H1 (cell line): ENCODE measurements around the gene STX8. TPM values are rescaled to one million over a fixed set of nuclear protein-coding genes. Genes with fewer than 3 reads are reported as not detected.

ENCODE experiments used
- CTCF ChIA-PET: fragments of 300-600 bp; sonication (Branson Sonifier 250); formaldehyde crosslinking; loops from one replicate; lab custom pipeline; 2021; ENCODE audit not compliant: partially characterized antibody; lab: Charles Lee
- POLR2A ChIA-PET: fragments of 300-600 bp; sonication (Branson Sonifier 250); formaldehyde crosslinking; loops from one replicate; lab custom pipeline; 2021; ENCODE audit warnings: inconsistent platforms; ENCODE audit not compliant: partially characterized antibody; lab: Charles Lee
- DNase-seq, 2 experiments: peaks; one replicate each; pipeline versions ENCODE4 v3.0.0 to v3.0.0-alpha.2; 2010 to 2022; ENCODE audit warnings: low spot score in 2 of 2, low read depth in 1 of 2, mixed read lengths in 1 of 2
- FAIRE-seq: peaks from 2 replicates; lab custom pipeline; 2011; peaks lifted over from hg19 to GRCh38; lab: Jason Lieb, UNC
- H2AFZ ChIP-seq: 2 replicates; pipeline ENCODE4 v1.8.1; 2012; ENCODE audit warnings: low read length, inconsistent platforms
- H2AK5ac ChIP-seq: 2 replicates; pipeline ENCODE4 v1.6.1; 2013; ENCODE audit warnings: low read depth, low read length
- H2BK120ac ChIP-seq: replicated peaks from 2 replicates; pipeline ENCODE3; 2013; ENCODE audit warnings: low read depth, low read length, inconsistent platforms
- H2BK12ac ChIP-seq: 2 replicates; pipeline ENCODE4 v1.6.1; 2013; ENCODE audit warnings: low read depth, low read length
- H2BK15ac ChIP-seq: 2 replicates; pipeline ENCODE4 v1.6.1; 2013; ENCODE audit warnings: low read length
- H2BK20ac ChIP-seq: 2 replicates; pipeline ENCODE4 v1.6.1; 2013; ENCODE audit warnings: low read length
- H2BK5ac ChIP-seq: 2 replicates; pipeline ENCODE4 v1.6.1; 2013; ENCODE audit warnings: low read depth, low read length
- H3K14ac ChIP-seq: 2 replicates; pipeline ENCODE4 v1.6.1; 2013; ENCODE audit warnings: inconsistent platforms; ENCODE audit not compliant: insufficient read length
- H3K18ac ChIP-seq: 2 replicates; pipeline ENCODE4 v1.6.1; 2013; ENCODE audit warnings: low read length; ENCODE audit errors: extremely low read depth
- H3K23ac ChIP-seq: 2 replicates; pipeline ENCODE4 v1.6.1; 2013; ENCODE audit warnings: inconsistent platforms; ENCODE audit not compliant: insufficient read length
- H3K23me2 ChIP-seq: 2 replicates; pipeline ENCODE4 v1.6.1; 2013; ENCODE audit warnings: low read depth, low read length
- H3K27ac ChIP-seq: 2 replicates; pipeline ENCODE4 v1.6.1; 2011; ENCODE audit warnings: low read depth, low read length, inconsistent platforms
- H3K27me3 ChIP-seq, 4 experiments: replicated peaks in 1 of 4; 1 replicate in 1 of 4; 2 replicates in 3 of 4; pipeline versions ENCODE4 v1.6.1 to v1.8.1; 2011 to 2013; ENCODE audit warnings: low read length in 3 of 4, mild to moderate bottlenecking in 3 of 4, inconsistent platforms in 2 of 4, mixed read lengths in 2 of 4, moderate library complexity in 1 of 4; ENCODE audit not compliant: control insufficient read depth in 3 of 4, insufficient read depth in 3 of 4; ENCODE audit errors: extremely low read depth in 1 of 4
- H3K36me3 ChIP-seq, 4 experiments: 2 replicates each; pipeline versions ENCODE4 v1.6.1 to v1.8.1; 2011 to 2013; ENCODE audit warnings: mild to moderate bottlenecking in 4 of 4, low read length in 3 of 4, moderate library complexity in 2 of 4, control low read depth in 1 of 4, inconsistent platforms in 1 of 4; ENCODE audit not compliant: insufficient read depth in 4 of 4, control insufficient read depth in 2 of 4
- H3K4ac ChIP-seq: replicated peaks from 2 replicates; pipeline ENCODE3; 2013; ENCODE audit warnings: low read length, low read depth, mixed read lengths, inconsistent platforms; ENCODE audit not compliant: insufficient read length
- H3K4me1 ChIP-seq, 4 experiments: replicated peaks in 1 of 4; 1 replicate in 1 of 4; 2 replicates in 3 of 4; pipeline versions ENCODE4 v1.6.1 to v1.8.1; 2011 to 2013; ENCODE audit warnings: low read length in 3 of 4, inconsistent platforms in 2 of 4, mixed read lengths in 1 of 4; ENCODE audit not compliant: insufficient read depth in 4 of 4, control insufficient read depth in 3 of 4
- H3K4me2 ChIP-seq, 2 experiments: 2 replicates each; pipeline versions ENCODE4 v1.6.1 to v1.8.1; 2011 to 2013; ENCODE audit warnings: low read depth in 2 of 2, low read length in 2 of 2, control low read depth in 1 of 2, inconsistent platforms in 1 of 2, mild to moderate bottlenecking in 1 of 2; ENCODE audit not compliant: insufficient read depth in 1 of 2
- H3K4me3 ChIP-seq, 4 experiments: fragments of 200-600, 300-600 bp in 1 of 4; sonication (generic), shearing (Covaris generic), sonication (Bioruptor Twin) in 1 of 4; 2 replicates each; pipeline versions ENCODE4 v1.5.1 to v1.8.1; 2011 to 2016; ENCODE audit warnings: low read length in 4 of 4, low read depth in 3 of 4, control low read depth in 2 of 4, inconsistent platforms in 2 of 4, mild to moderate bottlenecking in 2 of 4, mixed read lengths in 1 of 4, moderate library complexity in 1 of 4; ENCODE audit not compliant: insufficient read depth in 2 of 4; ENCODE audit errors: extremely low read depth in 1 of 4
- H3K56ac ChIP-seq: replicated peaks from 2 replicates; pipeline ENCODE3; 2013; ENCODE audit warnings: low read depth, mild to moderate bottlenecking, mixed read lengths, low read length, inconsistent platforms; ENCODE audit not compliant: insufficient read length
- H3K79me1 ChIP-seq: 2 replicates; pipeline ENCODE4 v1.6.1; 2013; ENCODE audit warnings: low read depth, low read length, control low read depth
- H3K79me2 ChIP-seq, 2 experiments: 2 replicates each; pipeline versions ENCODE4 v1.6.1 to v1.8.1; 2012 to 2013; ENCODE audit warnings: low read length in 2 of 2, mild to moderate bottlenecking in 2 of 2, inconsistent platforms in 1 of 2; ENCODE audit not compliant: insufficient read depth in 2 of 2, control insufficient read depth in 1 of 2
- H3K9ac ChIP-seq, 4 experiments: replicated peaks in 1 of 4; 1 replicate in 1 of 4; 2 replicates in 3 of 4; pipeline versions ENCODE4 v1.6.1 to v1.8.1; 2011 to 2013; ENCODE audit warnings: low read depth in 3 of 4, low read length in 3 of 4, control low read depth in 2 of 4, mild to moderate bottlenecking in 2 of 4, moderate library complexity in 2 of 4, inconsistent platforms in 1 of 4; ENCODE audit errors: extremely low read depth in 1 of 4
- H3K9me3 ChIP-seq, 2 experiments: 2 replicates each; pipeline versions ENCODE4 v1.6.1 to v1.8.1; 2012 to 2013; ENCODE audit warnings: mild to moderate bottlenecking in 2 of 2, moderate library complexity in 2 of 2, control low read depth in 1 of 2, inconsistent platforms in 1 of 2, low read depth in 1 of 2, low read length in 1 of 2, mixed read lengths in 1 of 2; ENCODE audit not compliant: insufficient read depth in 2 of 2
- H4K20me1 ChIP-seq, 2 experiments: replicated peaks in 1 of 2; 2 replicates each; pipeline versions ENCODE3 to v1.8.1; 2011 to 2013; ENCODE audit warnings: inconsistent platforms in 2 of 2, low read length in 2 of 2, mild to moderate bottlenecking in 1 of 2; ENCODE audit not compliant: insufficient read depth in 2 of 2, control insufficient read depth in 1 of 2
- H4K5ac ChIP-seq: 2 replicates; pipeline ENCODE4 v1.6.1; 2013; ENCODE audit warnings: low read length, low read depth, mixed read lengths, inconsistent platforms; ENCODE audit not compliant: insufficient read length
- H4K8ac ChIP-seq: 2 replicates; pipeline ENCODE4 v1.8.0; 2013; ENCODE audit warnings: mild to moderate bottlenecking, moderate library complexity, low read length, inconsistent platforms; ENCODE audit not compliant: insufficient read depth; ENCODE audit errors: extremely low read depth
- H4K91ac ChIP-seq: replicated peaks from 2 replicates; pipeline ENCODE3; 2013; ENCODE audit warnings: low read length, mixed read lengths, inconsistent platforms; ENCODE audit not compliant: insufficient read length
- CBX8 ChIP-seq: fragments of 300-800, 300-1000 bp; sonication (generic); IDR thresholded peaks from 2 replicates; pipeline ENCODE4 v1.7.1; 2016; ENCODE audit warnings: low read depth, low read length, borderline replicate concordance
- CHD1 ChIP-seq: IDR thresholded peaks from 2 replicates; pipeline ENCODE4 v1.6.1; 2012; ENCODE audit warnings: low read depth, low read length, improper control_type of control experiment
- EGR1 ChIP-seq: IDR thresholded peaks from 2 replicates; pipeline ENCODE4 v1.6.1; 2011; ENCODE audit warnings: low read depth, low read length, borderline replicate concordance
- SP1 ChIP-seq: IDR thresholded peaks from 2 replicates; pipeline ENCODE4 v1.6.1; 2011; ENCODE audit warnings: low read depth, low read length
- polyA plus RNA-seq, 7 experiments: library from polyadenylated mRNA; depleted of rRNA in 3 of 7; stranded (reverse) in 5 of 7; unstranded in 2 of 7; fragments of >200 nt in 5 of 7; fragments of 200-250 nt in 2 of 7; gene quantifications; 1 replicate in 5 of 7; 2 replicates in 1 of 7; 4 replicates in 1 of 7; pipeline versions ENCODE4 v1.2.1 to v1.2.3, GENCODE V29; 2011 to 2013; ENCODE audit warnings: missing spikeins in 2 of 7, mixed read lengths in 2 of 7
- total RNA-seq: library from RNA; stranded (reverse); fragmentation: NEBNext Ultra II Directional; extraction: Animal tissue kit (Norgen Biotek cat#: 25700); gene quantifications from 2 replicates; pipeline ENCODE4 v1.2.1, GENCODE V29; 2021
- TF ChIP-seq, protein P1 (sequence below): IDR thresholded peaks from 2 replicates; pipeline ENCODE4 v1.6.1; 2012; ENCODE audit warnings: inconsistent platforms

Gene STX8
- total and polyA plus RNA-seq, 2 of the 8 experiments (the other 6 are each of a cell fraction or from before 2014, with no cell fraction given) = 22.8 to 42.5 TPM

GRCh38 chr17:9568004-9568403 lies 7.6 kb downstream of the STX8 start:
- CTCF ChIA-PET = no interaction called here
- Histone ChIP-seq H2BK5ac (no peak overlapping the region), H3K4me2 (no peak overlapping the region), H2BK12ac (no peak overlapping the region), H3K79me2 (no peaks in the 10 kb centered on the region; a peak in 1 of 4 replicates), H3K79me1 (no peaks in the 10 kb centered on the region; the same call in 1 of the 2 replicates), H2BK15ac (no peak overlapping the region), H4K8ac (no peak overlapping the region), H3K27ac (no peak overlapping the region), H3K4ac (no peak overlapping the region), H3K14ac (no peak overlapping the region), H2AK5ac (no peak overlapping the region), H3K36me3 (peaks cover 0 to 4% (median 2%) of the 10 kb centered on the region in 4 experiments; a peak in 3 of 8 replicates), H3K9me3 (no peaks in the 10 kb centered on the region), H3K56ac (no peak overlapping the region), H3K23me2 (no peaks in the 10 kb centered on the region), H3K9ac (no peak overlapping the region), H3K4me3 (no peak overlapping the region), H3K23ac (no peak overlapping the region), H2BK20ac (no peak overlapping the region), H2BK120ac (no peak overlapping the region), H4K5ac (no peak overlapping the region), H4K91ac (no peak overlapping the region), H3K27me3 (no peaks in the 10 kb centered on the region), H3K4me1 (no peaks in the 10 kb centered on the region), H4K20me1 (peaks cover 0 to 1% of the 10 kb centered on the region in 2 experiments), H3K18ac (no peak overlapping the region), H2AFZ (no peak overlapping the region)
- TF ChIP-seq CHD1 (no peak), EGR1 (no peak), CBX8 (no peak), SP1 (no peak)
- TF ChIP-seq, protein P1, sequence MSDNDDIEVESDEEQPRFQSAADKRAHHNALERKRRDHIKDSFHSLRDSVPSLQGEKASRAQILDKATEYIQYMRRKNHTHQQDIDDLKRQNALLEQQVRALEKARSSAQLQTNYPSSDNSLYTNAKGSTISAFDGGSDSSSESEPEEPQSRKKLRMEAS = no peak
- DNase-seq (no peak), FAIRE-seq (no peak)
- POLR2A ChIA-PET = no interaction called here
